B cell (primary cell): ENCODE measurements around the gene USP6.
"Not testable (repeated sequence)": the region's sequence is repeated elsewhere in the genome, so short reads cannot be mapped to it uniquely, and the experiment has no call there.

ENCODE experiments used
- EZH2 ChIP-seq: IDR thresholded peaks from 2 replicates; pipeline ENCODE4 v1.6.1; 2012; ENCODE audit warnings: borderline replicate concordance, low read depth, mild to moderate bottlenecking, moderate library complexity, low read length; ENCODE audit not compliant: insufficient read depth, poor library complexity, severe bottlenecking
- TF ChIP-seq, protein P1 (sequence below): fragments of 200-600 bp; IDR thresholded peaks from one replicate; pipeline ENCODE4 v1.8.0; 2022; ENCODE audit warnings: antibody characterized with exemption, mild to moderate bottlenecking

GRCh38 chr17:5124125-5124760 lies 8.4 kb downstream of the USP6 start:
- TF ChIP-seq, protein P1, sequence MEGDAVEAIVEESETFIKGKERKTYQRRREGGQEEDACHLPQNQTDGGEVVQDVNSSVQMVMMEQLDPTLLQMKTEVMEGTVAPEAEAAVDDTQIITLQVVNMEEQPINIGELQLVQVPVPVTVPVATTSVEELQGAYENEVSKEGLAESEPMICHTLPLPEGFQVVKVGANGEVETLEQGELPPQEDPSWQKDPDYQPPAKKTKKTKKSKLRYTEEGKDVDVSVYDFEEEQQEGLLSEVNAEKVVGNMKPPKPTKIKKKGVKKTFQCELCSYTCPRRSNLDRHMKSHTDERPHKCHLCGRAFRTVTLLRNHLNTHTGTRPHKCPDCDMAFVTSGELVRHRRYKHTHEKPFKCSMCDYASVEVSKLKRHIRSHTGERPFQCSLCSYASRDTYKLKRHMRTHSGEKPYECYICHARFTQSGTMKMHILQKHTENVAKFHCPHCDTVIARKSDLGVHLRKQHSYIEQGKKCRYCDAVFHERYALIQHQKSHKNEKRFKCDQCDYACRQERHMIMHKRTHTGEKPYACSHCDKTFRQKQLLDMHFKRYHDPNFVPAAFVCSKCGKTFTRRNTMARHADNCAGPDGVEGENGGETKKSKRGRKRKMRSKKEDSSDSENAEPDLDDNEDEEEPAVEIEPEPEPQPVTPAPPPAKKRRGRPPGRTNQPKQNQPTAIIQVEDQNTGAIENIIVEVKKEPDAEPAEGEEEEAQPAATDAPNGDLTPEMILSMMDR: not testable (repeated sequence)
- not testable (repeated sequence) for TF ChIP-seq EZH2
